ENCODE data around the gene ARID5B. TPM values are rescaled to one million over a fixed set of nuclear protein-coding genes. Genes with fewer than 3 reads are reported as not detected.
A peak's percentile ranks its signal among the peaks of the same experiment; 100 is the strongest.

The ARID5B gene
- total RNA-seq, 4 donors from 2014 or later = 47.2 to 127 (median 62.8) TPM

DNA sequence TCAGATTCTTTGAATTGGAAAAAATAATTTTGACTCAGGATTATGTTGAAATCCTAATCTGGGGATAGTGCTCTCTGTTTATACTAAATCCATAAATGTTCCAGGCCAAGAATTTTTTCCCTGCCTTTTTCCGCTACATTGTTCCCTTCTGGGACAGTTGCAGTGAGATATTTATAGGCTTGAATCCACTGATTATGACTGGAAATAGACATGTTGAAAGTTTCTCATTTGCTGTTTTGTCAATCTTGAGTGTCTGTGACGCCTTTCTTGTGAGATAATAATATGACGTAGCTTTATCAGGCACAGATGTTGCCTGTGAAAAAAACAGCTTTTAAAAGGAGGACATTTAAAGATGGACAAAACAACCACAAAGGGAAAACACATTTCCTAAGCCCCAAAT lies 155.9 kb downstream of the ARID5B start:
- 39 to 44% methylated on average over 3 of the region's 3 CpGs for WGBS, 2 donors
- TF ChIP-seq POLR2A (IDR thresholded peaks at IDR 0.05) = no peak
- TF ChIP-seq, protein P1, sequence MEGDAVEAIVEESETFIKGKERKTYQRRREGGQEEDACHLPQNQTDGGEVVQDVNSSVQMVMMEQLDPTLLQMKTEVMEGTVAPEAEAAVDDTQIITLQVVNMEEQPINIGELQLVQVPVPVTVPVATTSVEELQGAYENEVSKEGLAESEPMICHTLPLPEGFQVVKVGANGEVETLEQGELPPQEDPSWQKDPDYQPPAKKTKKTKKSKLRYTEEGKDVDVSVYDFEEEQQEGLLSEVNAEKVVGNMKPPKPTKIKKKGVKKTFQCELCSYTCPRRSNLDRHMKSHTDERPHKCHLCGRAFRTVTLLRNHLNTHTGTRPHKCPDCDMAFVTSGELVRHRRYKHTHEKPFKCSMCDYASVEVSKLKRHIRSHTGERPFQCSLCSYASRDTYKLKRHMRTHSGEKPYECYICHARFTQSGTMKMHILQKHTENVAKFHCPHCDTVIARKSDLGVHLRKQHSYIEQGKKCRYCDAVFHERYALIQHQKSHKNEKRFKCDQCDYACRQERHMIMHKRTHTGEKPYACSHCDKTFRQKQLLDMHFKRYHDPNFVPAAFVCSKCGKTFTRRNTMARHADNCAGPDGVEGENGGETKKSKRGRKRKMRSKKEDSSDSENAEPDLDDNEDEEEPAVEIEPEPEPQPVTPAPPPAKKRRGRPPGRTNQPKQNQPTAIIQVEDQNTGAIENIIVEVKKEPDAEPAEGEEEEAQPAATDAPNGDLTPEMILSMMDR (IDR thresholded peaks at IDR 0.05) = no peak
- intact Hi-C loops (cut with DNase I; ENCODE audit: low total_unique reads) = no loop called here
- DNase-seq (ENCODE audit: low spot score in 2 of 2) = peak in 1 of 2 donors; percentile 50
- H3K4me3 ChIP-seq (ENCODE audit: low read depth, poor library complexity, severe bottlenecking) = no peak overlapping the region

DNA sequence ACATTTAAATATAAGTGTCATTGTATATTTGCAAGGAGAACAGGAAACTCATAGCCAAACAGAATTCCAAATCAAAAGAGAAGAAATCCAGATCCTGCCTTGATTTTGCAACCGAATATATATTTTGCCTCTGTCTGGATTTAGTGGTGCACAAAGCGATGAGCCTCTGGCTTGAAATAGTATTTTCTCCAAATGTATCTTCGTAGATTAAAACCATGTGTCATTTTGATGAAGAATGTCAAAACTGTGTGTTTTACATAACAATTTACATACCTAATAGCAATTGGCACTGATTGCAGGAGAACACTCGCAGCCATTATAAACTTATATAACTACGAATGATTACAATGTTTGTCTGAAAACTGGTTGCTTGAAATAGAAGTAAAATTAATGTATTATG lies 156.4 kb downstream of the ARID5B start:
- no peak for DNase-seq (ENCODE audit: low spot score in 2 of 2)
- H3K4me3 ChIP-seq (ENCODE audit: low read depth, poor library complexity, severe bottlenecking) = no peak overlapping the region
- intact Hi-C loops (cut with DNase I; ENCODE audit: low total_unique reads) = no loop called here
- no peak for TF ChIP-seq POLR2A (IDR thresholded peaks at IDR 0.05)
- TF ChIP-seq, protein P1 (IDR thresholded peaks at IDR 0.05) = no peak
- 46 to 50% methylated on average over 5 of the region's 5 CpGs for WGBS, 2 donors

DNA sequence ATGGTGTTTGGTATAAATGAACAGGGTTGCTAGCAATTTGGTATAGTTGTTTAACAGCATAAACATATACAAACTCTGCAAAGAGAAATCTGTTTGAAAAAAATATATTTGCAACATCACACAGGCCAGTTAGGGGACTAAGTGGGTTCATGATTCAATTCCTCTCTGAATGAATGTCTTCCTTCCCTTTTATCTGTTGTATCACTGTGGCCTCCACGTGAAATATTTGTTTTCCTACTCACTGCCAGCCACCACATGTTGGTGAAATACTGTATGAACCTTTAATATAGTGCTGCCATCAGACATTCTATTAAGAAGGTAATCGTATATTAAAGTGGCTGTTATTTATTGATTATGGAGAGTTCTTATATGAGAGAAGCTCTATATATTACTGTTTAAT lies 157.0 kb downstream of the ARID5B start:
- 35 to 40% methylated on average over 2 of the region's 2 CpGs for WGBS, 2 donors
- TF ChIP-seq POLR2A (IDR thresholded peaks at IDR 0.05) = no peak
- TF ChIP-seq, protein P1 (IDR thresholded peaks at IDR 0.05) = no peak

DNA sequence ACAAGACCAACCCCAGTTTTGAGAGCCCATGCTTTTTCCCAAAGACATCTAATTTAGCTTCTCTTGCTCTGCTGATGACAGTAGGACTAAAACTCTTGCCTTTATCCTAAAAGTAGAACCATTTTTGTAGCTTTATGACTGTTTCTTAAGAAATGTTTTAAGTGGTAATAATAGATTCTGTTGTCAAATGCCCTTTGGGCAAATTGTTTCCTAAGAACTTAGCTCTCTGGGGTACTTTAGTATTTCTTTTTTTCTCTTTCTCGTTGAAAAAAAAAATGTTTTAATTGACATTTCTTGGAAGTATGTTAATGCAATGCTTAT lies 157.4 kb downstream of the ARID5B start:
- DNase-seq (ENCODE audit: low spot score in 2 of 2) = no peak

More for the DNA sequence above, 157.0 kb downstream of the ARID5B start:
- no peak overlapping the region for H3K4me3 ChIP-seq (ENCODE audit: low read depth, poor library complexity, severe bottlenecking)
- intact Hi-C loops (cut with DNase I; ENCODE audit: low total_unique reads) = no loop called here
- DNase-seq (ENCODE audit: low spot score in 2 of 2) = no peak

DNA sequence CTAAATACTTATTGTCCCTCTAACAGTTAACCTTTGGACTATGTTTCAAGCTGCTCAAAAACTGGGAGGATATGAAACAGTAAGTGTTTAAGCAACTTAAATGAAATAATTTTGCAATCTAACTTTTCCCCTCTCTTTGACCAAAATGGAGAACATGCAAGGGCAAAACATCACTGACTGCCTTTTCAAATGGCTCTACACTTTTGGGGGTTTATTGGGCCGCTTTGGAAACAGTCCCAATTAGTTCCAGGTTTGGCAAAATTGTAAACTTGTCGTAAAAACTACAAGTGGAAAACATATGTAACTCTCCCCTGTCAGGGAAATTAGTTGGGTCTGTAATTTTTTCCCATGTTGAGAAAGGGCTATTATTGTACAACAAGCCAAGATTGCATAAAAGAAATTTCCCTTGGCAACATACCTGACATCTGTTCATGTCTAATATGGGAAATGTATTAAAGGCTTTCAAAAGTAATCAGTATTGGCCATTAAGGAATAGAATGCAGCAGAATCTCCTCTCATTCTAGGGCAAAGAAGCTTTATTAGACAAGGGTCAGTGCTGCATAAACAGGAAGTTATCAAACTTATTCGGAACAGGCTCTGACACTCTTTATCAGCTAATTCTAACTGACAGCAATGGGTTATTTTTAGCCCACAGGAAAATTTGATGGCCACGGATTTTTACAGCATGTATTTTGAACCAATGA lies 157.9 kb downstream of the ARID5B start:
- no peak overlapping the region for H3K4me3 ChIP-seq (ENCODE audit: low read depth, poor library complexity, severe bottlenecking)
- DNase-seq (ENCODE audit: low spot score in 2 of 2) = no peak
- TF ChIP-seq POLR2A (IDR thresholded peaks at IDR 0.05) = no peak
- 27 to 31% methylated on average over 4 of the region's 4 CpGs for WGBS, 2 donors
- intact Hi-C loops (cut with DNase I; ENCODE audit: low total_unique reads) = no loop called here

More for the DNA sequence above, 157.4 kb downstream of the ARID5B start:
- intact Hi-C loops (cut with DNase I; ENCODE audit: low total_unique reads) = no loop called here
- 6 to 11% methylated on average over 1 of the region's 1 CpG for WGBS, 2 donors
- TF ChIP-seq, protein P1 (IDR thresholded peaks at IDR 0.05) = no peak
- TF ChIP-seq POLR2A (IDR thresholded peaks at IDR 0.05) = no peak
- H3K4me3 ChIP-seq (ENCODE audit: low read depth, poor library complexity, severe bottlenecking) = no peak overlapping the region

DNA sequence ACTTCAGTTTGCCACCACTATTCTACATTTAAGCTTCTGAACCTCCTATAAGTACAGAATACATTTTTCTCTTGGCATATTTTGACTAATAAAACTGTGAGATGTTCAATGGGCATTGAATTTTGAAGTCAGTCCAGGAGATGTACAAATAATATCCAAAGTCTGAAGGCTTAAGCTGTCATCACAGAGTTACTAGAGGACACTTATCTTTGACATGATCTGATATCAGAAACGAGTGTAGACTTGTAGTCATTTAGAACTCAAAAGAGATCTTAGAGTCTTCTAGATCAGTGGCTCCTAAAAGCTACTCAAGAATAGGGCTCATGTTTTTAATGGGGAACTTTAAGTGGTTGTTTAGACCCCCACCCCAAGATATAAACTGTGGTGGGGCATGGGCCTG lies 160.5 kb downstream of the ARID5B start:
- DNase-seq (ENCODE audit: low spot score in 2 of 2) = no peak
- intact Hi-C loops (cut with DNase I; ENCODE audit: low total_unique reads) = no loop called here
- WGBS, 2 donors = 44 to 45% methylated on average over 1 of the region's 1 CpG
- no peak overlapping the region for H3K4me3 ChIP-seq (ENCODE audit: low read depth, poor library complexity, severe bottlenecking)
- no peak for TF ChIP-seq POLR2A (IDR thresholded peaks at IDR 0.05)
- TF ChIP-seq, protein P1 (IDR thresholded peaks at IDR 0.05) = no peak
